CD4-positive, CD25-positive, alpha-beta regulatory T cell (primary cell): ENCODE data around the gene KCMF1. TPM values are rescaled to one million over a fixed set of nuclear protein-coding genes. Genes with fewer than 3 reads are reported as not detected.

Experiments
- ATAC-seq, 2 donors: fragments of 150-1000 bp; cut with Tn5 transposase; one replicate each; pipeline ENCODE4 v1.10.0; 2021; ENCODE audit warnings: low read depth in 2 of 2, moderate number of reproducible peaks in 2 of 2, moderate library complexity in 1 of 2
- DNase-seq, 3 donors: peaks; one replicate each; pipeline versions ENCODE4 v3.0.0 to v3.0.0-alpha.2; 2012 to 2022; ENCODE audit warnings: mixed read lengths in 1 of 3
- H3K27ac ChIP-seq: one replicate; pipeline ENCODE4 v1.7.0; 2013; ENCODE audit warnings: mild to moderate bottlenecking, low read length; ENCODE audit not compliant: insufficient read depth, poor library complexity, severe bottlenecking
- H3K27me3 ChIP-seq: one replicate; pipeline ENCODE4 v1.7.0; 2013; ENCODE audit warnings: low read length; ENCODE audit not compliant: control insufficient read depth, insufficient read depth
- H3K36me3 ChIP-seq: one replicate; pipeline ENCODE4 v1.7.0; 2013; ENCODE audit warnings: mild to moderate bottlenecking, low read length, moderate library complexity; ENCODE audit not compliant: control insufficient read depth, insufficient read depth
- H3K4me1 ChIP-seq: 2 replicates; pipeline ENCODE4 v1.7.0; 2013; ENCODE audit warnings: mild to moderate bottlenecking, low read length; ENCODE audit not compliant: insufficient read depth, control insufficient read depth, poor library complexity, severe bottlenecking
- H3K4me3 ChIP-seq: one replicate; pipeline ENCODE4 v1.7.0; 2013; ENCODE audit warnings: low read depth, mild to moderate bottlenecking, low read length, moderate library complexity
- H3K9me3 ChIP-seq, 2 experiments: 1 replicate in 1 of 2; 2 replicates in 1 of 2; pipeline ENCODE4 v1.7.0; 2013; ENCODE audit warnings: low read length in 2 of 2, mild to moderate bottlenecking in 1 of 2, moderate library complexity in 1 of 2; ENCODE audit not compliant: control insufficient read depth in 2 of 2
- H3K27ac Mint-ChIP-seq, 3 donors: one replicate each; pipeline ENCODE4 v1.8.0; 2020 to 2022; ENCODE audit warnings: mild to moderate bottlenecking in 3 of 3, mixed read lengths in 3 of 3, moderate library complexity in 2 of 3
- H3K27me3 Mint-ChIP-seq: one replicate; pipeline ENCODE4 v1.8.0; 2022; ENCODE audit warnings: mild to moderate bottlenecking, mixed read lengths
- H3K36me3 Mint-ChIP-seq: one replicate; pipeline ENCODE4 v1.8.0; 2020; ENCODE audit warnings: mixed read lengths
- H3K4me1 Mint-ChIP-seq, 4 donors: one replicate each; pipeline ENCODE4 v1.8.0; 2020 to 2022; ENCODE audit warnings: mixed read lengths in 4 of 4, mild to moderate bottlenecking in 1 of 4
- H3K4me3 Mint-ChIP-seq, 4 donors: one replicate each; pipeline ENCODE4 v1.8.0; 2020 to 2022; ENCODE audit warnings: mild to moderate bottlenecking in 4 of 4, mixed read lengths in 4 of 4, moderate library complexity in 3 of 4
- H3K9me3 Mint-ChIP-seq, 7 donors: one replicate each; pipeline ENCODE4 v1.8.0; 2020 to 2022; ENCODE audit warnings: mixed read lengths in 7 of 7, mild to moderate bottlenecking in 3 of 7, moderate library complexity in 2 of 7
- polyA plus RNA-seq, 4 donors: library from polyadenylated mRNA; unstranded; fragments of 300-500 nt; fragmentation: Illumina TruSeq; gene quantifications; one replicate each; pipeline ENCODE4 v1.2.3, GENCODE V29; 2021
- total RNA-seq: library from RNA; stranded (reverse); gene quantifications from one replicate; pipeline ENCODE4 v1.2.3, GENCODE V29; 2022

The KCMF1 gene
- total RNA-seq: 80.0 TPM
- polyA plus RNA-seq: 10 to 100 TPM; 21.3 to 41.8 (median 28.5) TPM

DNA sequence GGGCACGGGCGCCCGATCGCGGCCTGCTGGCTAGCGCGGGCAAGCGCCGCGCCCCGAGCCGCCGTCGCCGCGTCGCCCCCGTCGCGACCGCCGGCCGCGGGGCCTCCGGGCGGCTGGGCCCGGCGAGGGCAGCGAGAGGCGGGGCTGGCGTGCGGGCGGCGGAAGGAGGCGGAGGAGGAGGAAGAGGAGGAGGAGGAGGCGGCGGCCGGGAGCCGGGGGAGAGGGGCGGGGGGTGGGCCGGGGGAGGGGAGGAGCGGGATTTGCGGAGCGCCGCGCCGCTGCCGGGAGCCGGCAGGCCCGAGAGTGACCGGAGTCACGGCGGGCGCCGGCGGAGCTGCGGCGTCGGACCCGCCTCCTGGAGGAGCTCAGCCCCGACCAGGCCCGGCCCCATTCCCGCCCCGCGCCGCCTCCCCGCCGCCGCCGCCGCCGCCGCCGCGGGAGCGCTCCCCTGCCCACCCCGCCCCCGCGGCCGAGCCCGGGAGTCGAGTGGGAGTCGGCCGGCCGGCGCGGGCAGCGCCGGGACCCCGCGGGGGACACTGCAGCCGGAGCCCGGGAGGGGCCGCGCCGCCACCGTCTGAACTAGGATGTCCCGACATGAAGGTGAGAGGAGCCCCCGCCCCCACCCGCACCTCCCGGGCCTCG, at the start of gene KCMF1:
KCMF1 (plus strand) TSS at position 294 of the 642 bp plus-strand sequence; CDS start at position 585, 291 bp downstream.
- H3K4me3 ChIP-seq: peak within 1 kb of the TSS; percentile 99
- peak; percentile 59 to 73 (median 72) for DNase-seq
- peak within 1 kb of the TSS; percentile 88 for H3K27ac ChIP-seq
- no peaks in the 10 kb centered on the region for H3K9me3 ChIP-seq
- Mint-ChIP-seq H3K36me3 (peaks cover 8% of the 10 kb centered on the region), H3K9me3 (no peaks in the 10 kb centered on the region), H3K4me3 (peak within 1 kb of the TSS; percentile 94 to 99 (median 97)), H3K27me3 (no peaks in the 10 kb centered on the region), H3K27ac (peak within 1 kb of the TSS; percentile 95 to 99 (median 98)), H3K4me1 (peaks cover 33 to 63% (median 43%) of the 10 kb centered on the region in 4 donors)
- peaks cover 59% of the 10 kb centered on the region for H3K4me1 ChIP-seq
- peak; percentile 43 to 46 for ATAC-seq
- H3K27me3 ChIP-seq: no peaks in the 10 kb centered on the region
- H3K36me3 ChIP-seq: peaks cover 3% of the 10 kb centered on the region

DNA sequence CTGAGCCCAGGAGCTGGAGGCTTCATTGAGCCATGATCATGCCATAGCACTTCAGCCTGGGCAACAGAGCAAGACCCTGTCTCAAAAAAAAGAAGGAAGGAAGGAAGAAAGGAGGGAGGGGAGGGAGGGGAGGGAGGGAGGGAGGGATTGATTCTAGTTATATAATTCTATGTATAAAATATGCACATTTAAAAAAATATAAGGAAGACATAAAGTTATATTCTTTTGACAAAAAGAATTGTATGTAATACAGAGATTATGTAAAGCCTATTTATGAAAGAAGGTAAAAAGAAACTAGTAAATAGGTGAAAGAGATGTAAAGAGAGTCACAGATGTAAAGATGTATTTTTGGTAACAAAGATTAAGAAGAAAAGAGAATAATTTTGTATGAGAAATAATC, 48.0 kb upstream of the KCMF1 start:
- no peak for DNase-seq
- H3K36me3 ChIP-seq: no peaks in the 10 kb centered on the region
- H3K9me3 ChIP-seq: no peaks in the 10 kb centered on the region
- no peak overlapping the region for H3K4me3 ChIP-seq
- H3K27me3 ChIP-seq: no peaks in the 10 kb centered on the region
- no peaks in the 10 kb centered on the region for H3K27me3 Mint-ChIP-seq
- no peak for ATAC-seq
- peak overlapping the region in 1 of 4 donors; percentile 8 for H3K4me3 Mint-ChIP-seq
- H3K9me3 Mint-ChIP-seq: peaks cover 0 to 3% (median 0%) of the 10 kb centered on the region in 7 donors
- no peak overlapping the region for H3K27ac Mint-ChIP-seq
- H3K36me3 Mint-ChIP-seq: peaks cover 3% of the 10 kb centered on the region
- peak overlapping the region; percentile 82 for H3K27ac ChIP-seq
- peaks cover 31 to 72% (median 52%) of the 10 kb centered on the region in 4 donors for H3K4me1 Mint-ChIP-seq
- peaks cover 64% of the 10 kb centered on the region for H3K4me1 ChIP-seq

DNA sequence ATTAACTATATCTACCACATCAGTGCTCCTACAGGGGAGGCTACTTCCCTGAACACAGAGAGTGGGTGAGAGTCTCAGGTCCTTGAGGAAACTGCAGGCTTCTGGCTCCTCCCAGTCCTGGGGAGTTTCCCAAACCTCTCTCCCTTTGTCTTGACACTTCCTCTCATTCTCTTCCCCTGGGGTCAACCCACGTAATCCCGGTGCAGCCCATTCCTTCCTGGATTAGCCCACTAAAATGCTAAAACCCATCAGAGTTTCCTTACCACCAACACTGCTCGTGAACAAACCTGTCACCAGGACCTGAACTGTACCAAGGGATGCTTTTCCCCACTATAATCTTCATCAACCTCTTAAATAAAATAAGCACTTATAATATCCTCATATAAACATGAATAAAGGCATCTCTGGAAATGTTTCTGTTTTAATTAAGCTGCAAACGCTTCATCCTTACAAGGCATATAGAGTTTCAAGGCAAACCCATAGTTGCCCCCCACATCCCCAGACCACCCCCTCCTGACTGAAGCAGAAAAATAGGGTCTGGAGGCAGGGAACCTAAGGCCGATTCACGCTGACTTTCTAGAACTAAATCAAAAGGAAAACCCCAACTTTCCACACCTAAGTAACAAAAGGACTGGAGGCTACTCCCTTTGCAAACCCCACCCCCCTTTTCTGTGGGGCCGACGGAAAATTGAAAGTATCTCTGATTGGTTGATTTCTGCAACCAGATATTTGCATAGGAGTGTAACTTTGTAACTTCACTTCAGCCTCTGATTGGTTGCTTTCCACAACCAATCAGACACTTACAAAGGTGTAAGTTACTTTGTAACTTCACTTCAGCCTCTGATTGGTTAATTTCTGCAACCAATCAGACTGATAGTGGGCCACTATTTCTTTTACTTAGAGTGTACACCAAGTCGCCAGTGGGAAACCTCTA, 46.5 kb upstream of the KCMF1 start:
- Histone ChIP-seq H3K9me3 (no peaks in the 10 kb centered on the region), H3K4me3 (peak overlapping the region; percentile 60), H3K27me3 (no peaks in the 10 kb centered on the region), H3K27ac (peak overlapping the region; percentile 82), H3K4me1 (peaks cover 63% of the 10 kb centered on the region), H3K36me3 (no peaks in the 10 kb centered on the region)
- Mint-ChIP-seq H3K9me3 (peaks cover 0 to 3% (median 0%) of the 10 kb centered on the region in 7 donors), H3K4me3 (peak overlapping the region; percentile 95 to 98 (median 96)), H3K36me3 (peaks cover 1% of the 10 kb centered on the region), H3K27me3 (no peaks in the 10 kb centered on the region), H3K27ac (peak overlapping the region; percentile 95 to 100 (median 97)), H3K4me1 (peaks cover 25 to 61% (median 41%) of the 10 kb centered on the region in 4 donors)
- ATAC-seq (peak; percentile 5 to 6), DNase-seq (peak; percentile 64 to 91 (median 77))

DNA sequence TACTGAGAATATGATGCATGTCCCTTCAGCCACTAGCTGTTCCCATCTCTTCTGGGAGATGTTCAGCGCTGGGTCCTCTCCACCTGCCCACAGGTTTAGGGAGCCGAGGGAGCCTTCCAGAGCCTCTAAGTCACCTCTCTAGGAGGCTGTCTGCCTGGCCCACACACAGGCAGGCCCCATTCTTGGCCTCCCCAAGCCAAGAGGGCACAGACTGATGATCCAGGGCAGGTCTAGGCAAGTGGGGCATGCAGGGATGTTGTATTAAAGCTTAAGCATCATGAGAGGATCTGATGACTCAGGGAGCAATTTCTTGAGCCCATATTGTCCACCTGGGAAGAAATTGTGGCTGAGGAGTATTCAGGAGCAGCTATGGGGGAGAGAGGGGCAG, 45.6 kb upstream of the KCMF1 start:
- Histone ChIP-seq H3K4me1 (peaks cover 57% of the 10 kb centered on the region), H3K36me3 (no peaks in the 10 kb centered on the region), H3K27me3 (no peaks in the 10 kb centered on the region), H3K27ac (peak overlapping the region; percentile 82), H3K9me3 (no peaks in the 10 kb centered on the region), H3K4me3 (peak overlapping the region; percentile 16)
- Mint-ChIP-seq H3K4me3 (peak overlapping the region; percentile 95 to 98 (median 97)), H3K36me3 (no peaks in the 10 kb centered on the region), H3K4me1 (peaks cover 22 to 59% (median 37%) of the 10 kb centered on the region in 4 donors), H3K27ac (peak overlapping the region; percentile 95 to 100 (median 97)), H3K9me3 (peaks cover 0 to 3% (median 0%) of the 10 kb centered on the region in 7 donors), H3K27me3 (no peaks in the 10 kb centered on the region)
- ATAC-seq: peak; percentile 1
- no peak for DNase-seq

DNA sequence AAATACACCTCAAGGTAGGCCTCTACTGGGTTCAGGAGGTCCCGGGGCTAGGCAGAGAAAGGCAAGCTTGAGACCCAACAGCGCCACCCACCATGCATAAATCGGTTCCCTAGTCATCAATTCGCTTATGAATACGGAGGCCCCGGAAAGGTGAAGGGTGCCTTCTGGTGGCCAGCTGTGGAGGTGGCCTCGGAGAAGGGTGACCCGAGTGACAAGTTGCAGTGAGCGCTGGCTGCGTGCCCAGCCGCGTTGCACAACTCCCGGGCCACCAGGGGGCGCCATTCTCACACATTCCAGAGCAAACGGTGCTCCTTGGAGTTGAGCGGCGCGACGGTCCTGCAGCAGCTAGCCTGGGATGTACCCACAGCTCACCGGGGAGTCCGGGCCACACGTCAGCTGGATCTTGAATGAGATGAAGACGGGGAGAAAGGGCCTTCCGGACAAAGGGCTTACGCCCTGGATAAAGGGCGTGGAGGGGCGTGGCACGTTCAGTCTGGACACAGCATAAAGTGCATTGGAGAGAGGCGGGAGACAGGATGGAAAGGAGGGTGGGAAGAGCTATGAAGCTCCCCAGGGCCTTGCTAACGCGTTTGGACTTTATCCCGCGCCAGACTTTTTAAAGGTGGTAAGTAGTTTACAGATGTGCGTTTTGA, 45.1 kb upstream of the KCMF1 start:
- peaks cover 0 to 3% (median 0%) of the 10 kb centered on the region in 7 donors for H3K9me3 Mint-ChIP-seq
- peak overlapping the region; percentile 95 to 98 (median 97) for H3K4me3 Mint-ChIP-seq
- H3K9me3 ChIP-seq: no peaks in the 10 kb centered on the region
- ATAC-seq (peak; percentile 83 to 87), DNase-seq (peak; percentile 93 to 98 (median 96))
- H3K4me3 ChIP-seq: peak overlapping the region; percentile 83
- H3K27me3 Mint-ChIP-seq: no peaks in the 10 kb centered on the region
- peak overlapping the region; percentile 95 to 100 (median 97) for H3K27ac Mint-ChIP-seq
- H3K27me3 ChIP-seq: no peaks in the 10 kb centered on the region
- H3K36me3 ChIP-seq: no peaks in the 10 kb centered on the region
- no peaks in the 10 kb centered on the region for H3K36me3 Mint-ChIP-seq
- peaks cover 58% of the 10 kb centered on the region for H3K4me1 ChIP-seq
- H3K4me1 Mint-ChIP-seq: peaks cover 22 to 59% (median 41%) of the 10 kb centered on the region in 4 donors
- H3K27ac ChIP-seq: peak overlapping the region; percentile 82

DNA sequence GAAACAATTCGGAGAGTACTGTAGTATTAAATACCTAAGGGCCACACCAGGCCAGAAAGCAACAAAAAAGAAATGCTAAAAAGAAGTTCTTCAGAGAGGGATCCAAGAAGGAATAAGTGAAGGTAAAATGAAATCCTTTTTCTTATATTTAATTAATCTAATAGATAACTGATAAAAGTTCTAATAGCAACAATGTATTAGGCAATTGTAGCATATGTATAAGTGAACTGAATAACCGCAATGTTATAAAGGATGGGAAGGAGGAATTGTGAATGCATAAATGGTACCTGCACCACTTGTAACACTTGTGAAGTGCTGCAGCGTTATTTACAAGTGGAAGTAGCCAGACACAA, 43.7 kb upstream of the KCMF1 start:
- ATAC-seq (no peak), DNase-seq (no peak)
- H3K27ac ChIP-seq: peak overlapping the region; percentile 82
- Mint-ChIP-seq H3K27ac (peak overlapping the region; percentile 95 to 100 (median 97)), H3K27me3 (no peaks in the 10 kb centered on the region), H3K4me1 (peaks cover 34 to 72% (median 49%) of the 10 kb centered on the region in 4 donors), H3K9me3 (peaks cover 0 to 3% (median 0%) of the 10 kb centered on the region in 7 donors), H3K36me3 (peaks cover 3% of the 10 kb centered on the region), H3K4me3 (peak overlapping the region; percentile 95 to 98 (median 97))
- H3K4me1 ChIP-seq: peaks cover 72% of the 10 kb centered on the region
- no peaks in the 10 kb centered on the region for H3K27me3 ChIP-seq
- H3K36me3 ChIP-seq: no peaks in the 10 kb centered on the region
- H3K9me3 ChIP-seq: no peaks in the 10 kb centered on the region
- H3K4me3 ChIP-seq: peak overlapping the region; percentile 83

- Mint-ChIP-seq H3K27ac (peak overlapping the region; percentile 75 to 96 (median 79)), H3K9me3 (no peaks in the 10 kb centered on the region), H3K4me3 (peak overlapping the region in 3 of 4 donors; percentile 36 to 69 (median 45)), H3K27me3 (no peaks in the 10 kb centered on the region), H3K4me1 (peaks cover 25 to 50% (median 38%) of the 10 kb centered on the region in 4 donors), H3K36me3 (peaks cover 6% of the 10 kb centered on the region)
- H3K27me3 ChIP-seq: no peaks in the 10 kb centered on the region
- peaks cover 46% of the 10 kb centered on the region for H3K4me1 ChIP-seq
- DNase-seq (peak in 1 of 3 donors; percentile 33), ATAC-seq (no peak)
- no peak overlapping the region for H3K27ac ChIP-seq
- peak overlapping the region; percentile 49 for H3K4me3 ChIP-seq
- H3K36me3 ChIP-seq: no peaks in the 10 kb centered on the region
- no peaks in the 10 kb centered on the region for H3K9me3 ChIP-seq
Measured at GRCh38 chr2:84931384-84931821, 39.6 kb upstream of the KCMF1 start.
